ENCODE measurements around the gene NTN1. TPM values are rescaled to one million over a fixed set of nuclear protein-coding genes. Genes with fewer than 3 reads are reported as not detected.

NTN1 gene
- total RNA-seq, 1 donor from 2014 or later = 0.45 TPM

- Histone ChIP-seq H3K4me2 (no peak overlapping the region), H3K36me3 (no peaks in the 10 kb centered on the region), H3K4me1 (peaks cover 4% of the 10 kb centered on the region), H4K20me1 (ENCODE audit: low read depth) (peaks cover 11% of the 10 kb centered on the region), H3K27ac (no peak overlapping the region), H3F3A (ENCODE audit: low read depth) (no peaks in the 10 kb centered on the region), H3K79me2 (ENCODE audit: low read depth) (no peaks in the 10 kb centered on the region), H2AFZ (replicated peaks) (no peak overlapping the region), H3K4me3 (no peak overlapping the region), H3K9me3 (ENCODE audit: low read depth) (no peaks in the 10 kb centered on the region), H3K9ac (no peak overlapping the region), H3K27me3 (peaks cover 12% of the 10 kb centered on the region)
- H3K27me3 Mint-ChIP-seq (ENCODE audit: insufficient read depth, low read depth) = peaks cover 18% of the 10 kb centered on the region
- peaks cover 21% of the 10 kb centered on the region for H3K4me1 Mint-ChIP-seq
- no peak for TF ChIP-seq EZH2 (IDR thresholded peaks at IDR 0.05)
- no peak for TF ChIP-seq EZH2phosphoT487 (IDR thresholded peaks at IDR 0.05)
- TF ChIP-seq, protein P1, sequence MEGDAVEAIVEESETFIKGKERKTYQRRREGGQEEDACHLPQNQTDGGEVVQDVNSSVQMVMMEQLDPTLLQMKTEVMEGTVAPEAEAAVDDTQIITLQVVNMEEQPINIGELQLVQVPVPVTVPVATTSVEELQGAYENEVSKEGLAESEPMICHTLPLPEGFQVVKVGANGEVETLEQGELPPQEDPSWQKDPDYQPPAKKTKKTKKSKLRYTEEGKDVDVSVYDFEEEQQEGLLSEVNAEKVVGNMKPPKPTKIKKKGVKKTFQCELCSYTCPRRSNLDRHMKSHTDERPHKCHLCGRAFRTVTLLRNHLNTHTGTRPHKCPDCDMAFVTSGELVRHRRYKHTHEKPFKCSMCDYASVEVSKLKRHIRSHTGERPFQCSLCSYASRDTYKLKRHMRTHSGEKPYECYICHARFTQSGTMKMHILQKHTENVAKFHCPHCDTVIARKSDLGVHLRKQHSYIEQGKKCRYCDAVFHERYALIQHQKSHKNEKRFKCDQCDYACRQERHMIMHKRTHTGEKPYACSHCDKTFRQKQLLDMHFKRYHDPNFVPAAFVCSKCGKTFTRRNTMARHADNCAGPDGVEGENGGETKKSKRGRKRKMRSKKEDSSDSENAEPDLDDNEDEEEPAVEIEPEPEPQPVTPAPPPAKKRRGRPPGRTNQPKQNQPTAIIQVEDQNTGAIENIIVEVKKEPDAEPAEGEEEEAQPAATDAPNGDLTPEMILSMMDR (IDR thresholded peaks at IDR 0.05) = no peak
- DNase-seq (ENCODE audit: low spot score) = no peak
- no peaks in the 10 kb centered on the region for H3K9me3 Mint-ChIP-seq
- no peak overlapping the region for H3K27ac Mint-ChIP-seq
- H3K36me3 Mint-ChIP-seq = no peaks in the 10 kb centered on the region
- no peak overlapping the region for H3K4me3 Mint-ChIP-seq
Observed at GRCh38 chr17:9233761-9234160, 212.5 kb downstream of the NTN1 start.

DNA sequence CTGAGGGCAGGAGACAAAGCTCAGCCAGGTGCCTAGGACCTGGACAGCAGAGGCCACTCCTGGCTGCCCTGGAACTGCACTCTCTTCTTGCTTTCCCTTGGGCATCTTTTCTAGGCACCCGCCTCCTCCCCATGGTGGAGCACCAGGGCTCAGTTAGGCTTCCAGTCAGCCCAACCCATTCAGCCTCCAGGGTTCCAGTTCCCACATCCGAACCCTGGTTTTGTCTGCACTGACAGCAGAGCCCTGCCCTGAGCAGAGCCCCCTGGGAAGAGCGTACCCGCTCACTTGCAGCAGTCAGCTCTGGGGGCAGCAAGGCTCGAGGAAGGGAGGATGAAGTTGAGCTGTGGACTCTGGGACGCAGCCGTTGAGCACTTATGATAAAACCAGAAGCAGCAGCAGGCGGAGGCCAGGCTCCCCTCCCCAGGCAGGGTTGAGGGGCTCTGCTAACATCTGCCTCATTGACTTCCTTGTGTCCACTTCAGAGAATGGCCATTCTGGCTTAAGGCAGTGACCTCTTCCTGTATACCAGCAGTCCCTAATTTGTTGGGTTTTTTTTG is 213.2 kb downstream of the NTN1 start:
- Mint-ChIP-seq H3K27ac (no peak overlapping the region), H3K27me3 (ENCODE audit: insufficient read depth, low read depth) (peaks cover 19% of the 10 kb centered on the region), H3K4me1 (peaks cover 25% of the 10 kb centered on the region), H3K4me3 (no peak overlapping the region), H3K9me3 (no peaks in the 10 kb centered on the region), H3K36me3 (no peaks in the 10 kb centered on the region)
- no peak overlapping the region for H3K4me2 ChIP-seq
- peaks cover 4% of the 10 kb centered on the region for H3F3A ChIP-seq (ENCODE audit: low read depth)
- H3K9me3 ChIP-seq (ENCODE audit: low read depth) = no peaks in the 10 kb centered on the region
- H3K79me2 ChIP-seq (ENCODE audit: low read depth) = no peaks in the 10 kb centered on the region
- DNase-seq (ENCODE audit: low spot score) = no peak
- H3K27ac ChIP-seq = no peak overlapping the region
- TF ChIP-seq, protein P1 (IDR thresholded peaks at IDR 0.05) = no peak
- TF ChIP-seq EZH2 (IDR thresholded peaks at IDR 0.05) (no peak), EZH2phosphoT487 (IDR thresholded peaks at IDR 0.05) (no peak)
- no peak overlapping the region for H3K9ac ChIP-seq
- H3K27me3 ChIP-seq = peaks cover 19% of the 10 kb centered on the region
- peaks cover 4% of the 10 kb centered on the region for H3K4me1 ChIP-seq
- H4K20me1 ChIP-seq (ENCODE audit: low read depth) = peaks cover 18% of the 10 kb centered on the region
- H2AFZ ChIP-seq (replicated peaks) = no peak overlapping the region
- H3K36me3 ChIP-seq = no peaks in the 10 kb centered on the region
- no peak overlapping the region for H3K4me3 ChIP-seq

GRCh38 chr17:9235346-9235745 is 214.0 kb downstream of the NTN1 start:
- Mint-ChIP-seq H3K4me1 (peaks cover 23% of the 10 kb centered on the region), H3K27me3 (ENCODE audit: insufficient read depth, low read depth) (peaks cover 13% of the 10 kb centered on the region), H3K27ac (no peak overlapping the region), H3K9me3 (no peaks in the 10 kb centered on the region), H3K4me3 (no peak overlapping the region), H3K36me3 (no peaks in the 10 kb centered on the region)
- Histone ChIP-seq H3K36me3 (no peaks in the 10 kb centered on the region), H2AFZ (replicated peaks) (no peak overlapping the region), H3K79me2 (ENCODE audit: low read depth) (no peaks in the 10 kb centered on the region), H3K27me3 (peaks cover 28% of the 10 kb centered on the region), H3K4me3 (no peak overlapping the region), H3K27ac (no peak overlapping the region), H4K20me1 (ENCODE audit: low read depth) (peaks cover 24% of the 10 kb centered on the region), H3F3A (ENCODE audit: low read depth) (peaks cover 4% of the 10 kb centered on the region), H3K4me1 (peaks cover 4% of the 10 kb centered on the region), H3K9ac (no peak overlapping the region), H3K4me2 (no peak overlapping the region), H3K9me3 (ENCODE audit: low read depth) (no peaks in the 10 kb centered on the region)
- TF ChIP-seq, protein P1 (IDR thresholded peaks at IDR 0.05) = no peak
- TF ChIP-seq EZH2phosphoT487 (IDR thresholded peaks at IDR 0.05) = no peak
- TF ChIP-seq EZH2 (IDR thresholded peaks at IDR 0.05) = no peak
- DNase-seq (ENCODE audit: low spot score) = no peak
